ENCODE measurements around the gene FAM200A. TPM values are rescaled to one million over a fixed set of nuclear protein-coding genes. Genes with fewer than 3 reads are reported as not detected.

FAM200A gene
- total and polyA plus RNA-seq, 2 of the 13 experiments (the other 11 are each of a cell fraction or from before 2014, with no cell fraction given), result 4.7 to 6.3 TPM

DNA sequence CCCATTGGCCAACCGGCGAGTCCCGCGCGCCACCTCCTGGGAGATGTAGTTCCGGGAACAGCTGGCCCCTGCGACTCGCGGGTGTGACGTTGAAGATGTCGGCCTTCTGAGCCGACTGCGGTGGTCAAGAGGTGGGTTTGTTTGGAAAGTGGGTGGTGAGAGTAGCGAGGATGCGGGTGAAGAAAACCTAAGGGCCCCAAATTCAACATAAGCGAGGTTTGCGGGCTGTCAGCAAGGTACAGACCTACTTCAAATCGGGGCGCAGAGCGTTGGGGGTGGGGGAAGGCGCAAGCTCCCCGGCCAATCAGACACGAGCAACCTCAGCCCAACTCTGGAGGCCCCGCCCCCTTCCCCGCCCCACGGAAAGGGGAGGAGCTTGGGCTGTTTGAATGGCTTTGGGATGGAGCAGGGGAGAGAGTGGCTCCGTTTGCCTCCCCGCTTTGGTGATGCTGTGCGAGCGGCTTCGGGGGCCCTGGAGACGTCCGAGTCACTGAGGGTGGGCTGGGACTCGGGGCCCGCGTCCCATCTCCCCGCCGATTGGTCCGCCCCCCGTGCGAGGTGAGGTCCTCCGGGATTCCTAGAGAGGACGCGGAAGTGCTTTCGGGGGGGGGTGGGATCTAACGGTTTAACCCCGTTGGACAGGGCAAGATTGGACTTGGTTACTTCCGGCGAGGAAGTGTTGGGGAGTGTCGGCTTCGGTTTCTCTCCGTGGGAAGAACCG lies 47.2 kb downstream of the FAM200A start, which contains the start of gene ZKSCAN5 (continued):
- TF ChIP-seq, protein P1, sequence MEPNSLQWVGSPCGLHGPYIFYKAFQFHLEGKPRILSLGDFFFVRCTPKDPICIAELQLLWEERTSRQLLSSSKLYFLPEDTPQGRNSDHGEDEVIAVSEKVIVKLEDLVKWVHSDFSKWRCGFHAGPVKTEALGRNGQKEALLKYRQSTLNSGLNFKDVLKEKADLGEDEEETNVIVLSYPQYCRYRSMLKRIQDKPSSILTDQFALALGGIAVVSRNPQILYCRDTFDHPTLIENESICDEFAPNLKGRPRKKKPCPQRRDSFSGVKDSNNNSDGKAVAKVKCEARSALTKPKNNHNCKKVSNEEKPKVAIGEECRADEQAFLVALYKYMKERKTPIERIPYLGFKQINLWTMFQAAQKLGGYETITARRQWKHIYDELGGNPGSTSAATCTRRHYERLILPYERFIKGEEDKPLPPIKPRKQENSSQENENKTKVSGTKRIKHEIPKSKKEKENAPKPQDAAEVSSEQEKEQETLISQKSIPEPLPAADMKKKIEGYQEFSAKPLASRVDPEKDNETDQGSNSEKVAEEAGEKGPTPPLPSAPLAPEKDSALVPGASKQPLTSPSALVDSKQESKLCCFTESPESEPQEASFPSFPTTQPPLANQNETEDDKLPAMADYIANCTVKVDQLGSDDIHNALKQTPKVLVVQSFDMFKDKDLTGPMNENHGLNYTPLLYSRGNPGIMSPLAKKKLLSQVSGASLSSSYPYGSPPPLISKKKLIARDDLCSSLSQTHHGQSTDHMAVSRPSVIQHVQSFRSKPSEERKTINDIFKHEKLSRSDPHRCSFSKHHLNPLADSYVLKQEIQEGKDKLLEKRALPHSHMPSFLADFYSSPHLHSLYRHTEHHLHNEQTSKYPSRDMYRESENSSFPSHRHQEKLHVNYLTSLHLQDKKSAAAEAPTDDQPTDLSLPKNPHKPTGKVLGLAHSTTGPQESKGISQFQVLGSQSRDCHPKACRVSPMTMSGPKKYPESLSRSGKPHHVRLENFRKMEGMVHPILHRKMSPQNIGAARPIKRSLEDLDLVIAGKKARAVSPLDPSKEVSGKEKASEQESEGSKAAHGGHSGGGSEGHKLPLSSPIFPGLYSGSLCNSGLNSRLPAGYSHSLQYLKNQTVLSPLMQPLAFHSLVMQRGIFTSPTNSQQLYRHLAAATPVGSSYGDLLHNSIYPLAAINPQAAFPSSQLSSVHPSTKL (CRISPR knock-in tag; IDR thresholded peaks at IDR 0.05), result no peak
- TF ChIP-seq NBN (conservative IDR thresholded peaks at IDR 0.05) (no peak), KDM5A (IDR thresholded peaks at IDR 0.05; ENCODE audit: borderline replicate concordance, low read length) (peak; percentile 90), RFXANK (CRISPR knock-in tag; IDR thresholded peaks at IDR 0.05) (no peak), ETV5 (CRISPR knock-in tag; IDR thresholded peaks at IDR 0.05; ENCODE audit: borderline replicate concordance) (peak; percentile 75), ZNF343 (CRISPR knock-in tag; IDR thresholded peaks at IDR 0.05) (no peak), ZNF333 (CRISPR knock-in tag; IDR thresholded peaks at IDR 0.05; ENCODE audit: borderline replicate concordance) (no peak), NR2F6 (IDR thresholded peaks at IDR 0.05) (peak; percentile 62; the same call in 1 of the 2 replicates), NR2F6 (CRISPR knock-in tag; IDR thresholded peaks at IDR 0.05) (peak; percentile 59), ZNF20 (CRISPR knock-in tag; IDR thresholded peaks at IDR 0.05) (no peak), ZNF709 (CRISPR knock-in tag; IDR thresholded peaks at IDR 0.05) (0 out of 2 replicates have a peak, but pooled peaks have one; percentile 41)
- TF ChIP-seq, protein P2, sequence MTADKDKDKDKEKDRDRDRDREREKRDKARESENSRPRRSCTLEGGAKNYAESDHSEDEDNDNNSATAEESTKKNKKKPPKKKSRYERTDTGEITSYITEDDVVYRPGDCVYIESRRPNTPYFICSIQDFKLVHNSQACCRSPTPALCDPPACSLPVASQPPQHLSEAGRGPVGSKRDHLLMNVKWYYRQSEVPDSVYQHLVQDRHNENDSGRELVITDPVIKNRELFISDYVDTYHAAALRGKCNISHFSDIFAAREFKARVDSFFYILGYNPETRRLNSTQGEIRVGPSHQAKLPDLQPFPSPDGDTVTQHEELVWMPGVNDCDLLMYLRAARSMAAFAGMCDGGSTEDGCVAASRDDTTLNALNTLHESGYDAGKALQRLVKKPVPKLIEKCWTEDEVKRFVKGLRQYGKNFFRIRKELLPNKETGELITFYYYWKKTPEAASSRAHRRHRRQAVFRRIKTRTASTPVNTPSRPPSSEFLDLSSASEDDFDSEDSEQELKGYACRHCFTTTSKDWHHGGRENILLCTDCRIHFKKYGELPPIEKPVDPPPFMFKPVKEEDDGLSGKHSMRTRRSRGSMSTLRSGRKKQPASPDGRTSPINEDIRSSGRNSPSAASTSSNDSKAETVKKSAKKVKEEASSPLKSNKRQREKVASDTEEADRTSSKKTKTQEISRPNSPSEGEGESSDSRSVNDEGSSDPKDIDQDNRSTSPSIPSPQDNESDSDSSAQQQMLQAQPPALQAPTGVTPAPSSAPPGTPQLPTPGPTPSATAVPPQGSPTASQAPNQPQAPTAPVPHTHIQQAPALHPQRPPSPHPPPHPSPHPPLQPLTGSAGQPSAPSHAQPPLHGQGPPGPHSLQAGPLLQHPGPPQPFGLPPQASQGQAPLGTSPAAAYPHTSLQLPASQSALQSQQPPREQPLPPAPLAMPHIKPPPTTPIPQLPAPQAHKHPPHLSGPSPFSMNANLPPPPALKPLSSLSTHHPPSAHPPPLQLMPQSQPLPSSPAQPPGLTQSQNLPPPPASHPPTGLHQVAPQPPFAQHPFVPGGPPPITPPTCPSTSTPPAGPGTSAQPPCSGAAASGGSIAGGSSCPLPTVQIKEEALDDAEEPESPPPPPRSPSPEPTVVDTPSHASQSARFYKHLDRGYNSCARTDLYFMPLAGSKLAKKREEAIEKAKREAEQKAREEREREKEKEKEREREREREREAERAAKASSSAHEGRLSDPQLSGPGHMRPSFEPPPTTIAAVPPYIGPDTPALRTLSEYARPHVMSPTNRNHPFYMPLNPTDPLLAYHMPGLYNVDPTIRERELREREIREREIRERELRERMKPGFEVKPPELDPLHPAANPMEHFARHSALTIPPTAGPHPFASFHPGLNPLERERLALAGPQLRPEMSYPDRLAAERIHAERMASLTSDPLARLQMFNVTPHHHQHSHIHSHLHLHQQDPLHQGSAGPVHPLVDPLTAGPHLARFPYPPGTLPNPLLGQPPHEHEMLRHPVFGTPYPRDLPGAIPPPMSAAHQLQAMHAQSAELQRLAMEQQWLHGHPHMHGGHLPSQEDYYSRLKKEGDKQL (CRISPR knock-in tag; IDR thresholded peaks at IDR 0.05; ENCODE audit: low read depth), result no peak
- TF ChIP-seq, protein P3, sequence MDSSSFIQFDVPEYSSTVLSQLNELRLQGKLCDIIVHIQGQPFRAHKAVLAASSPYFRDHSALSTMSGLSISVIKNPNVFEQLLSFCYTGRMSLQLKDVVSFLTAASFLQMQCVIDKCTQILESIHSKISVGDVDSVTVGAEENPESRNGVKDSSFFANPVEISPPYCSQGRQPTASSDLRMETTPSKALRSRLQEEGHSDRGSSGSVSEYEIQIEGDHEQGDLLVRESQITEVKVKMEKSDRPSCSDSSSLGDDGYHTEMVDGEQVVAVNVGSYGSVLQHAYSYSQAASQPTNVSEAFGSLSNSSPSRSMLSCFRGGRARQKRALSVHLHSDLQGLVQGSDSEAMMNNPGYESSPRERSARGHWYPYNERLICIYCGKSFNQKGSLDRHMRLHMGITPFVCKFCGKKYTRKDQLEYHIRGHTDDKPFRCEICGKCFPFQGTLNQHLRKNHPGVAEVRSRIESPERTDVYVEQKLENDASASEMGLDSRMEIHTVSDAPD (CRISPR knock-in tag; IDR thresholded peaks at IDR 0.05), result no peak
- TF ChIP-seq, protein P4, sequence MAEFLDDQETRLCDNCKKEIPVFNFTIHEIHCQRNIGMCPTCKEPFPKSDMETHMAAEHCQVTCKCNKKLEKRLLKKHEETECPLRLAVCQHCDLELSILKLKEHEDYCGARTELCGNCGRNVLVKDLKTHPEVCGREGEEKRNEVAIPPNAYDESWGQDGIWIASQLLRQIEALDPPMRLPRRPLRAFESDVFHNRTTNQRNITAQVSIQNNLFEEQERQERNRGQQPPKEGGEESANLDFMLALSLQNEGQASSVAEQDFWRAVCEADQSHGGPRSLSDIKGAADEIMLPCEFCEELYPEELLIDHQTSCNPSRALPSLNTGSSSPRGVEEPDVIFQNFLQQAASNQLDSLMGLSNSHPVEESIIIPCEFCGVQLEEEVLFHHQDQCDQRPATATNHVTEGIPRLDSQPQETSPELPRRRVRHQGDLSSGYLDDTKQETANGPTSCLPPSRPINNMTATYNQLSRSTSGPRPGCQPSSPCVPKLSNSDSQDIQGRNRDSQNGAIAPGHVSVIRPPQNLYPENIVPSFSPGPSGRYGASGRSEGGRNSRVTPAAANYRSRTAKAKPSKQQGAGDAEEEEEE (CRISPR knock-in tag; IDR thresholded peaks at IDR 0.05; ENCODE audit: borderline replicate concordance), result no peak

Data from HepG2 (cell line).